Mammary epithelial cell (primary cell): Measurements from ENCODE around the gene CDKN2D.

Source experiments
- CTCF ChIP-seq, 2 donors: IDR thresholded peaks in 1 of 2; conservative IDR thresholded peaks in 1 of 2; 2 replicates each; pipeline ENCODE4 v1.5.1; 2011 to 2012; ENCODE audit warnings: inconsistent platforms in 2 of 2, low read length in 2 of 2, mild to moderate bottlenecking in 2 of 2, control low read depth in 1 of 2, low read depth in 1 of 2; ENCODE audit not compliant: insufficient read depth in 1 of 2; ENCODE audit errors: extremely low read depth in 1 of 2
- EZH2 ChIP-seq: IDR thresholded peaks from 2 replicates; pipeline ENCODE4 v1.6.1; 2012; ENCODE audit warnings: low read length, inconsistent platforms, borderline replicate concordance

DNA sequence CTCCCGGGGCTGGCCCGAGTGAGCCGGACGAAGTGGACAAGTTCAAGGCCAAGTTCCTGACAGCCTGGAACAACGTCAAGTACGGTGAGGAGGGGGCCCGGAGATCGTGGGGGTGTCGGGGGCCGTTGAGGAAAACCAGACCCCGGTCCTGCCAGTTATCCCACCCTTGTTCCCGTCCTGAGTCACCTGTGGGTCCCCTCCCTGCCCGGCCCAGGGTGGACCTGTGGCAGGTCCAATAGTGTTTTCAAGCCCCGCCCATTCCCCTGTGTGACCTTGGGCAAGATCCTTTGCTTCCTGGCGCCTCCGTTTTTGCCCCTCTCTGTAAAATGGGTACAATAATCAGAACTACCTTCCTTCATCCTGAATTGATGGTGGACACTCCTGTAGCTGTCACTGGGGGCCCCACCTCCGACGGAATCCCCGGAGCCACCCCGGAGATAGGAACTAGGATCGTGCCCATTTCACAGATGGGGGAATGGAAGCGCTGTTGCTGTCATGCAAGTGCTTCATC lies 24.5 kb downstream of the CDKN2D start:
- TF ChIP-seq CTCF (conservative IDR thresholded peaks at IDR 0.05 in 1 of 2, IDR thresholded peaks at IDR 0.05 in 1 of 2; ENCODE audit: extremely low read depth in 1 of 2, insufficient read depth in 1 of 2, low read depth in 1 of 2, low read length in 2 of 2), result no peak
- TF ChIP-seq EZH2, result no peak
